Measurements from ENCODE around the gene RABL2B.
A peak's percentile ranks its signal among the peaks of the same experiment; 100 is the strongest.
"Not testable (repeated sequence)": the region's sequence is repeated elsewhere in the genome, so short reads cannot be mapped to it uniquely, and the experiment has no call there.

RABL2B gene

GRCh38 chr22:50783033-50783879 lies at the start of gene RABL2B:
RABL2B (minus strand) TSS chr22:50783636; CDS start chr22:50782294, 1,342 bp downstream.
- Histone ChIP-seq H3K4me3 (ENCODE audit: low read length) (peak within 1 kb of the TSS; percentile 78), H3K9ac (ENCODE audit: low read length) (peak within 1 kb of the TSS; percentile 79)
- DNase-seq (ENCODE audit: low read depth) = peak; percentile 95
- not testable (repeated sequence) for H3K27me3 ChIP-seq (replicated peaks; ENCODE audit: control insufficient read depth, insufficient read depth, low read length); H3K36me3 ChIP-seq (ENCODE audit: control insufficient read depth, insufficient read depth, low read length, severe bottlenecking); H3K4me1 ChIP-seq (ENCODE audit: control insufficient read depth, insufficient read depth, low read length); H3K9me3 ChIP-seq (ENCODE audit: control insufficient read depth, low read length)

DNA sequence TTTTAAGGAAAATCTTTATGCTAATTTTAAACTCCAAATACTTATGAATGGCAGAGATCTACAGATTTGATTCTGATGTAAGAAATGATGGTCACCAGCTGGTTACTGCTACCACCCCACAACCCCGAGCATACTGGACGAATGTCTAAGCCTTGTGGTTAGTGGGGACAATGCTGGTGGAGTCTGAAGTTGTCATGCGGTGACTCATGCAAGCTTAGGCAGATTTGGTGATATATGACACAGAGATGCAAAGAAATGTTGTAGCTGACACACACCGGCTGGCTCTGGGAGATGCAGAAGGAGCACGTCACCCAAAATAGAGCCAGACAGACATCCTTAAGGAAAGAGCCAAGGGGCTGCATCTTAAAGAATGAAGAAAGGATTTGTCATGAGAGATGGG lies 3.5 kb upstream of the RABL2B start:
- H3K36me3 ChIP-seq (ENCODE audit: control insufficient read depth, insufficient read depth, low read length, severe bottlenecking); H3K4me3 ChIP-seq (ENCODE audit: low read length); H3K4me1 ChIP-seq (ENCODE audit: control insufficient read depth, insufficient read depth, low read length); H3K27me3 ChIP-seq (replicated peaks; ENCODE audit: control insufficient read depth, insufficient read depth, low read length); DNase-seq (ENCODE audit: low read depth); H3K9me3 ChIP-seq (ENCODE audit: control insufficient read depth, low read length); H3K9ac ChIP-seq (ENCODE audit: low read length): not testable (repeated sequence)

DNA sequence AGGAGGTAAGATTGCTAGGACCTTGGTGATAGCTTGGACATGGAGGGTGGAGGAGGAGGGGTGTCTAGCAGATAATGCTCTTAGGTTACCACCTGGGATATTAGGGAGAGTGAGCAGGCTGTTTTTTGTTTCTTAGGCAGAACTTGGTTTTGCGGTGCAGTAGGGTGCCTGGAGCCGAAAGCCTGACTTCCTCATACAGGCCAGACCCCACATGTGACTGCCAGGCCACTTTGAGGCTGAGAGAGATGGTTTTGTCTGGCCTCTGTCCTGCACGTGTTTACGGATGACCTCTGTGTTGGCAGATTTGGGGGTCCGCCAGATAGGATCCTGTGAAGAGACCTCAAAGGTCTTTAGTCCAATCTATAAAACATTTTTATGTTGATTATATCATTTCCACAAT lies 1.9 kb upstream of the RABL2B start:
- DNase-seq (ENCODE audit: low read depth); H3K9ac ChIP-seq (ENCODE audit: low read length); H3K27me3 ChIP-seq (replicated peaks; ENCODE audit: control insufficient read depth, insufficient read depth, low read length); H3K36me3 ChIP-seq (ENCODE audit: control insufficient read depth, insufficient read depth, low read length, severe bottlenecking); H3K4me3 ChIP-seq (ENCODE audit: low read length); H3K4me1 ChIP-seq (ENCODE audit: control insufficient read depth, insufficient read depth, low read length); H3K9me3 ChIP-seq (ENCODE audit: control insufficient read depth, low read length): not testable (repeated sequence)

GRCh38 chr22:50783880-50784276 lies 442 bp upstream of the RABL2B start:
- H3K27me3 ChIP-seq (replicated peaks; ENCODE audit: control insufficient read depth, insufficient read depth, low read length); H3K36me3 ChIP-seq (ENCODE audit: control insufficient read depth, insufficient read depth, low read length, severe bottlenecking); H3K4me1 ChIP-seq (ENCODE audit: control insufficient read depth, insufficient read depth, low read length); H3K9me3 ChIP-seq (ENCODE audit: control insufficient read depth, low read length); DNase-seq (ENCODE audit: low read depth): not testable (repeated sequence)
- Histone ChIP-seq H3K9ac (ENCODE audit: low read length) (peak overlapping the region; percentile 79), H3K4me3 (ENCODE audit: low read length) (peak overlapping the region; percentile 78)

DNA sequence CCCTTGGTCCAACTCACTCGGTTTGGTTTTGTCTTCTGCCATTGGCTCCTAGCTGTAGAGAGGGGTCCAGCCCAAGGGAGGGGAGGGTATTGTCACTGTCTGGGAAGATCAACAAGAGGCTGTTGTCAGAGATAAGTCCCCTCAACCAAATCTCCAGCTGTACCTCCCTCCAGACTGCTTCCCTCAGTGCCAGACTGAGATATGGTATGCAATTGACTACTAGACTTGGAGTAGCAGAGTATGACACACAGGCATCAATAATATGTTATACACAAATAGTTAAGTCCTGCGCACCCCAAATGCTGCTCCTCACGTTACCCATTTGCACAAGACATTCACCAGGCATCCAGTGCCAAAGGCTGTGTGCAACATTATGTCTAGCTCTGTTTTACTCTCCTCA lies 1.2 kb downstream of the RABL2B start:
- H3K4me1 ChIP-seq (ENCODE audit: control insufficient read depth, insufficient read depth, low read length); H3K9ac ChIP-seq (ENCODE audit: low read length); H3K9me3 ChIP-seq (ENCODE audit: control insufficient read depth, low read length); H3K27me3 ChIP-seq (replicated peaks; ENCODE audit: control insufficient read depth, insufficient read depth, low read length); DNase-seq (ENCODE audit: low read depth); H3K36me3 ChIP-seq (ENCODE audit: control insufficient read depth, insufficient read depth, low read length, severe bottlenecking): not testable (repeated sequence)
- peak overlapping the region; percentile 41 for H3K4me3 ChIP-seq (ENCODE audit: low read length)

DNA sequence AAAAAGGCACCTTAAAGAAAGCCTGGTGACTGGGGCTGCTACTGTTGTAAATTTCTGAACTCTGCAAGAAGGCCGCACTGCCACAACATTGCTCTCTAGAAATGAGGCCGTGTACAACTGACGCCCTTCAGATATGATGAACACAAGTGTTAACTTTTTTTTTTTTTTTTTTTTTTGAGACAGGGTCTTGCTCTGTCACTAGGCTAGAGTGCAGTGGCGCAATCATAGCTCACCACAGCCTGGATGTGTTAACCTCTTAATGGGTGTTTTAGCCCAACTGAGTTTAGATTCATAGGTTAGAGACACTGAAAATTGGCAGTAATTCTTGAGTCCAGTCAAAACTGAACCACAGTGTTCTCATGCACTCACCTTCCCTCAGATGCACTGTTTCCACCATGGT lies 3.2 kb downstream of the RABL2B start:
- not testable (repeated sequence) for H3K4me1 ChIP-seq (ENCODE audit: control insufficient read depth, insufficient read depth, low read length); H3K27me3 ChIP-seq (replicated peaks; ENCODE audit: control insufficient read depth, insufficient read depth, low read length); H3K9me3 ChIP-seq (ENCODE audit: control insufficient read depth, low read length); DNase-seq (ENCODE audit: low read depth); H3K36me3 ChIP-seq (ENCODE audit: control insufficient read depth, insufficient read depth, low read length, severe bottlenecking); H3K4me3 ChIP-seq (ENCODE audit: low read length); H3K9ac ChIP-seq (ENCODE audit: low read length)

DNA sequence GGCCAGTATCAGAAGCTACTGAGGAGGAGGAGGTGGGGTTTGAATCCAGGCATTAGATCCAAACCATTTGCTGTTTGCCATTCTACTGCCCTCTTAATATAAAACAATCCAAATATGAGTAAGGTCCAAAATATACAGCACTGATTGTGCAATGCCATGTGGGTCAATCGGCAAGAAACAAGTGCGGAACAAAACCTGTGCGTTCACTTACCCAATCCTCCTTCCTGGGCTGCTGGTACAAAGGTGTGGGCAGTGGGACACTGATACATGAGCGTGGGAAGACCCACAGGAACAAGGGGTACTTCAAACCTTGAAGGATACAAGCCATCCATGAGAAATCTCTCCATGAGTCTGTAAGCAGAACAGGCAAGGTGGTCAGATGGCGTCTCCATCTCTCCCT lies 5.8 kb downstream of the RABL2B start:
- not testable (repeated sequence) for DNase-seq (ENCODE audit: low read depth); H3K36me3 ChIP-seq (ENCODE audit: control insufficient read depth, insufficient read depth, low read length, severe bottlenecking); H3K9ac ChIP-seq (ENCODE audit: low read length); H3K4me1 ChIP-seq (ENCODE audit: control insufficient read depth, insufficient read depth, low read length); H3K27me3 ChIP-seq (replicated peaks; ENCODE audit: control insufficient read depth, insufficient read depth, low read length); H3K9me3 ChIP-seq (ENCODE audit: control insufficient read depth, low read length); H3K4me3 ChIP-seq (ENCODE audit: low read length)

DNA sequence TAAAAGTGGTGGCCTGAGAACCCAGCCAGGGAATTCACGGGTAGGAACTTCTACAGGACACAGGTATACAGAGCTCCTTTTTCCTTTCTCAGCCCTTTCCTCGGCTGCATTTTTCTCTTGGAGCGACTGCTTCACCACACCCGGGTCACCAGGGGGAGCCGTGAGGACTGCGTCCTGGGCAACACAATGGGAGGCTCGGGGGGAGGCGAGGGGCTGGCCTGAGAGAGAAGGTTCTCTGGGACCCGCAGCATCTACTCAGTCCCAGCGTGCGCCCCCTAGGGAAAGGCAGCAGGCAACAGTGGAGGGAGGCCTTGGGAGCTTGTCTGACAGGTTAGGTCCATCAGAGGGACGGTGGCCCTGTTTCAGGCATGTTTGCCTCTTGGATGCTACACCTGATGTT lies 8.3 kb downstream of the RABL2B start:
- H3K27me3 ChIP-seq (replicated peaks; ENCODE audit: control insufficient read depth, insufficient read depth, low read length); H3K4me3 ChIP-seq (ENCODE audit: low read length); H3K9ac ChIP-seq (ENCODE audit: low read length); H3K9me3 ChIP-seq (ENCODE audit: control insufficient read depth, low read length); H3K36me3 ChIP-seq (ENCODE audit: control insufficient read depth, insufficient read depth, low read length, severe bottlenecking); H3K4me1 ChIP-seq (ENCODE audit: control insufficient read depth, insufficient read depth, low read length): not testable (repeated sequence)
- peak; percentile 38 for DNase-seq (ENCODE audit: low read depth)

DNA sequence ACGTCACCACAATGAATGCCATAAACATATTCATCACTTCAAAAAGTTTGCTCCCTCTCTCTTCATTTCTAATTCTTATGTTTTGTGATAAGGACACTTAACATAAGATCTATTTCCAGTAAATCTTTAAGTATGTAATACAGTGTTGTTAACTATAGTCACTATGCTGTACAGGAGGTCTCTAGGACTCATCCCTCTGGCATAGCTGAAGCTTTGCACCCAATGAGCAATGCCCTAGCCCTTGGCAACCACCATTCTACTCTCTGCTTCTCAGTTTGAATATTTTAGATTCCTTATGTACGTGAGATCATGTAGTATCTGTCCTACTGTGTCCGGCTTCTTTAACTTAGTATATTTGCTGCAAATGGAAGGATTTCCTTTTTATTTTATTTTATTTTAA lies 19.1 kb downstream of the RABL2B start:
- H3K4me1 ChIP-seq (ENCODE audit: control insufficient read depth, insufficient read depth, low read length); DNase-seq (ENCODE audit: low read depth); H3K27me3 ChIP-seq (replicated peaks; ENCODE audit: control insufficient read depth, insufficient read depth, low read length); H3K4me3 ChIP-seq (ENCODE audit: low read length); H3K9ac ChIP-seq (ENCODE audit: low read length); H3K36me3 ChIP-seq (ENCODE audit: control insufficient read depth, insufficient read depth, low read length, severe bottlenecking); H3K9me3 ChIP-seq (ENCODE audit: control insufficient read depth, low read length): not testable (repeated sequence)

DNA sequence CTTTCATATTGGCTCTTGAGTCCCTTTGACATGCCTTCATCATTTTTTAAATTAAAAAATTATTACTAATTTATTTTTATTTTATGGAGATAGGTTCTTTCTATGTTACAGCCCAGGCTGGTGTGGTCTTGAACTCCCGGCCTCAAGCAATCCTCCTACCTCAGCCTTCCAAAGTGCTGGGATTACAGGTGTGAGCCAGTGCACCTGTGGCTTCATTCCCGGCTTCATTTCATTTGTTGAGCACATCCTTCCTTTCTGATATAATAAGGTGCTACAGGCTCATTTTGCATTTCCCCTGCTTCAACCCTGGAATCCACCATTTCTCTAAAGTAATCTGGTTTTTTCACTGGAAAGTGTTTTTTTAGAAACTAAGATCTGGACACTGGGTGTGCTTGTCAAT lies 21.6 kb downstream of the RABL2B start:
- H3K4me1 ChIP-seq (ENCODE audit: control insufficient read depth, insufficient read depth, low read length); DNase-seq (ENCODE audit: low read depth); H3K27me3 ChIP-seq (replicated peaks; ENCODE audit: control insufficient read depth, insufficient read depth, low read length); H3K9ac ChIP-seq (ENCODE audit: low read length); H3K36me3 ChIP-seq (ENCODE audit: control insufficient read depth, insufficient read depth, low read length, severe bottlenecking); H3K4me3 ChIP-seq (ENCODE audit: low read length); H3K9me3 ChIP-seq (ENCODE audit: control insufficient read depth, low read length): not testable (repeated sequence)

DNA sequence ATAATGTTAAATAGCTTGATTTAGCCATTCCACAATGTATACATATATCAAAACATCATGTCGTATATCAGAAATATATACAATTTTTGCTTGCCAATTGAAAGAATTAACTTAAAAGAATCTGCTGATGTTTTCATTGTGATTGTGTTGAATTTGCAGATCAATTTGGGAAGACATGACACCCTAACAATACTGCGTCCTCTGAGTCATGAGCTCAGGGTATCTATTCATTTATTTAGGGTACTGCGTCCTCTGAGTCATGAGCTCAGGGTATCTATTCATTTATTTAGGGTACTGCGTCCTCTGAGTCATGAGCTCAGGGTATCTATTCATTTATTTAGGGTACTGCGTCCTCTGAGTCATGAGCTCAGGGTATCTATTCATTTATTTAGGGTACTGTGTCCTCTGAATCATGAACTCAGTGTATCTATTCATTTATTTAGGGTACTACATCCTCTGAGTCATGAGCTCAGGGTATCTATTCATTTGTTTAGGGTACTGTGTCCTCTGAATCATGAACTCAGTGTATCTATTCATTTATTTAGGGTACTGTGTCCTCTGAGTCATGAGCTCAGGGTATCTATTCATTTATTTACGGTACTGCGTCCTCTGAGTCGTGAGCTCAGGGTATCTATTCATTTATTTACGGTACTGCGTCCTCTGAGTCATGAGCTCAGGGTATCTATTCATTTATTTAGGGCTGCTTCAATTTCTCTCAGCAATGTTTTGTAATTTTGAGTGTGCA lies 23.7 kb downstream of the RABL2B start:
- H3K27me3 ChIP-seq (replicated peaks; ENCODE audit: control insufficient read depth, insufficient read depth, low read length); H3K4me3 ChIP-seq (ENCODE audit: low read length); H3K4me1 ChIP-seq (ENCODE audit: control insufficient read depth, insufficient read depth, low read length); H3K9me3 ChIP-seq (ENCODE audit: control insufficient read depth, low read length); H3K9ac ChIP-seq (ENCODE audit: low read length); H3K36me3 ChIP-seq (ENCODE audit: control insufficient read depth, insufficient read depth, low read length, severe bottlenecking): not testable (repeated sequence)
- DNase-seq (ENCODE audit: low read depth) = peak; percentile 51
